Smooth muscle cell (in vitro differentiated cells): ENCODE results near the gene TCERG1L. TPM values are rescaled to one million over a fixed set of nuclear protein-coding genes. Genes with fewer than 3 reads are reported as not detected.

Source experiments
- DNase-seq: peaks from one replicate; lab custom pipeline; 2025; ENCODE audit not compliant: unreplicated experiment; lab: John Stamatoyannopoulos, UW
- H2AFZ ChIP-seq: fragments of 200-600 bp; sonication (generic); 2 replicates; pipeline ENCODE4 v1.6.0; 2016; ENCODE audit warnings: antibody characterized with exemption, low read depth, mild to moderate bottlenecking
- H3F3A ChIP-seq: fragments of 200-600 bp; sonication (generic); 2 replicates; pipeline ENCODE4 v1.6.0; 2017; ENCODE audit warnings: antibody characterized with exemption, low read depth
- H3K27ac ChIP-seq: fragments of 200-600 bp; sonication (generic); 2 replicates; pipeline ENCODE4 v1.5.1; 2016; ENCODE audit warnings: low read depth, mild to moderate bottlenecking
- H3K27me3 ChIP-seq: fragments of 200-600 bp; sonication (generic); 2 replicates; pipeline ENCODE4 v1.6.1; 2016; ENCODE audit warnings: low read depth, mild to moderate bottlenecking
- H3K36me3 ChIP-seq: fragments of 200-600 bp; sonication (generic); 2 replicates; pipeline ENCODE4 v1.5.1; 2016; ENCODE audit warnings: low read depth
- H3K4me1 ChIP-seq: fragments of 200-600 bp; sonication (generic); 2 replicates; pipeline ENCODE4 v1.5.1; 2016; ENCODE audit warnings: low read depth
- H3K4me2 ChIP-seq: fragments of 200-600 bp; sonication (generic); 2 replicates; pipeline ENCODE4 v1.6.0; 2016; ENCODE audit warnings: mild to moderate bottlenecking
- H3K4me3 ChIP-seq: fragments of 200-600 bp; sonication (generic); 2 replicates; pipeline ENCODE4 v1.5.1; 2016; ENCODE audit warnings: mild to moderate bottlenecking
- H3K79me2 ChIP-seq: fragments of 200-600 bp; sonication (generic); 2 replicates; pipeline ENCODE4 v1.6.0; 2016; ENCODE audit warnings: low read depth, mild to moderate bottlenecking
- H3K9ac ChIP-seq: fragments of 200-600 bp; sonication (generic); 2 replicates; pipeline ENCODE4 v1.6.0; 2016; ENCODE audit warnings: low read depth
- H3K9me3 ChIP-seq: fragments of 200-600 bp; sonication (generic); replicated peaks from 2 replicates; pipeline ENCODE4 v1.5.1; 2016; ENCODE audit warnings: low read depth
- H4K20me1 ChIP-seq: fragments of 200-600 bp; sonication (generic); 2 replicates; pipeline ENCODE4 v1.6.0; 2016; ENCODE audit warnings: low read depth
- WGBS: methylation state at CpG from one replicate; pipeline ENCODE4 v1.1.7; 2016; ENCODE audit warnings: low lambda C conversion rate; 5-methylcytosine and 5-hydroxymethylcytosine counted together
- polyA plus RNA-seq: library from polyadenylated mRNA; unstranded; fragments of >200 nt; fragmentation: Nextera tagmentation; extraction: Ambion mirVana; gene quantifications from 2 replicates; pipeline ENCODE4 v1.2.1, GENCODE V29; 2016
- total RNA-seq: library from RNA; depleted of rRNA; stranded (reverse); fragments of >200 nt; gene quantifications from 2 replicates; pipeline ENCODE4 v1.2.3, GENCODE V29; 2014
- TF ChIP-seq, protein P1 (sequence below): fragments of 200-600 bp; sonication (generic); IDR thresholded peaks from 2 replicates; pipeline ENCODE4 v1.5.1; 2017; ENCODE audit warnings: borderline replicate concordance, mild to moderate bottlenecking, antibody characterized with exemption; ENCODE audit not compliant: insufficient read depth, poor library complexity, severe bottlenecking

Gene TCERG1L
- total and polyA plus RNA-seq, 2 experiments from 2014 or later: not detected

DNA sequence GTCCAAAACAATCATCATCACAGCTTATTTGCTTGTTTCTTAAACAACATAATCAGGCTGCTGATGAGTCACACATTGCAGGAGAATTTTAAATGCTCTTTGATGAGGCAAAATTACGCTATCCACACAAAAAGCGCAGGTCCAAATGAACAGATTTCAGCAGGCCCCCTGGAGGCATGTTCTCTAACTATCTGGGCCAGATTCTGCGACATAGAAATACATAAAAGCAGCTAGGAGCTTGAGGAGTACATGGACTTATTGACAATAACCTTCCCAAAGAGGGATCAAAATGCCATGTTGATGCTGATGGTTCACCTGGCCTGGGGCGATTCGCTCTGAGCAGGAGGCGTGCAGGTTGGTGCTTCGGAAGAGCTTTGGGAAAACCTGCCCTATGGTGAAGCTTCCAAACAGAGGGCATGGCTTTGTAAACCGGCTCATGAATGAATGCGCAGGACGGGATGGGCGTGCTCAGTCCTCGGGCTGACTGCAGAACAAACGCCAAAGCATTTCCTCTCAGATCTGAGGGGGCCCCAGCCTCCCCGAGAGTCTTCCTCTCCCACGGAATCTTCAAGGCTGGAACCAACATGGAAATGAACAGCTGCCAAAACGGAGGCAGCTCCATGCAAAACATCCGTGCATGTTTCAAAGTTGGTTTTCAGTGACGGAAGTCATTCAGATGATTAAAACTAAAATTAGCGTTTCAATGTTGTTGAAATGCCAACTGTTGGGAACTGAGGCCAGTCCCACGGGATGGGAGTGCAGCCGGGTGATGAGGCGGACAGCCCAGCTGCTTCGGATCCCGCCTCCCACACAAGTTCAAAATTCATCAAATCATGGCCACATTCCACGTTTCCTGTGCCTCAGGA, 179.6 kb downstream of the TCERG1L start:
- no peak for DNase-seq
- Histone ChIP-seq H3K4me2 (no peak overlapping the region), H2AFZ (no peak overlapping the region), H3K4me3 (no peak overlapping the region), H3K4me1 (peaks cover 2% of the 10 kb centered on the region), H3F3A (no peaks in the 10 kb centered on the region), H3K27ac (no peak overlapping the region), H4K20me1 (no peaks in the 10 kb centered on the region), H3K79me2 (no peaks in the 10 kb centered on the region), H3K9me3 (no peaks in the 10 kb centered on the region), H3K27me3 (no peaks in the 10 kb centered on the region), H3K36me3 (no peaks in the 10 kb centered on the region), H3K9ac (no peak overlapping the region)
- 88% methylated on average over 25 of the region's 25 CpGs for WGBS
- TF ChIP-seq, protein P1, sequence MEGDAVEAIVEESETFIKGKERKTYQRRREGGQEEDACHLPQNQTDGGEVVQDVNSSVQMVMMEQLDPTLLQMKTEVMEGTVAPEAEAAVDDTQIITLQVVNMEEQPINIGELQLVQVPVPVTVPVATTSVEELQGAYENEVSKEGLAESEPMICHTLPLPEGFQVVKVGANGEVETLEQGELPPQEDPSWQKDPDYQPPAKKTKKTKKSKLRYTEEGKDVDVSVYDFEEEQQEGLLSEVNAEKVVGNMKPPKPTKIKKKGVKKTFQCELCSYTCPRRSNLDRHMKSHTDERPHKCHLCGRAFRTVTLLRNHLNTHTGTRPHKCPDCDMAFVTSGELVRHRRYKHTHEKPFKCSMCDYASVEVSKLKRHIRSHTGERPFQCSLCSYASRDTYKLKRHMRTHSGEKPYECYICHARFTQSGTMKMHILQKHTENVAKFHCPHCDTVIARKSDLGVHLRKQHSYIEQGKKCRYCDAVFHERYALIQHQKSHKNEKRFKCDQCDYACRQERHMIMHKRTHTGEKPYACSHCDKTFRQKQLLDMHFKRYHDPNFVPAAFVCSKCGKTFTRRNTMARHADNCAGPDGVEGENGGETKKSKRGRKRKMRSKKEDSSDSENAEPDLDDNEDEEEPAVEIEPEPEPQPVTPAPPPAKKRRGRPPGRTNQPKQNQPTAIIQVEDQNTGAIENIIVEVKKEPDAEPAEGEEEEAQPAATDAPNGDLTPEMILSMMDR: no peak

DNA sequence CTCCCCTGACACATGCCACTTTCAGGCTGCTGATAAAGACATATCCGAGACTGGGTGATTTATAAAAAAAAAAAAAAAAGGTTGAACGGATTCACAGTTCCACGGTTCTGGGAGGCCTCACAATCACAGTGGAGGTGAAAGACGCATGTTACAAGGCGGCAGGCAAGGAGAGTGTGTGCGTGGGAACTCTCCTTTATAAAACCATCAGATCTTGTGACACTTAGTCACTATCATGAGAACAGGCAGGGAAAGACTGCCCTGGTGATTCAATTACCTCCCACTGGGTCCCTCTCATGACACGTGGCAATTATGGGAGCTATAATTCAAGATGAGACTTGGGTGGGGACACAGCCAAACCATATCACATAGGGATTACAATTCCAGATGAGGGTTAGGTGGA, 181.5 kb downstream of the TCERG1L start:
- peaks cover 6% of the 10 kb centered on the region for H3K4me1 ChIP-seq
- WGBS: 90% methylated on average over 7 of the region's 7 CpGs

DNA sequence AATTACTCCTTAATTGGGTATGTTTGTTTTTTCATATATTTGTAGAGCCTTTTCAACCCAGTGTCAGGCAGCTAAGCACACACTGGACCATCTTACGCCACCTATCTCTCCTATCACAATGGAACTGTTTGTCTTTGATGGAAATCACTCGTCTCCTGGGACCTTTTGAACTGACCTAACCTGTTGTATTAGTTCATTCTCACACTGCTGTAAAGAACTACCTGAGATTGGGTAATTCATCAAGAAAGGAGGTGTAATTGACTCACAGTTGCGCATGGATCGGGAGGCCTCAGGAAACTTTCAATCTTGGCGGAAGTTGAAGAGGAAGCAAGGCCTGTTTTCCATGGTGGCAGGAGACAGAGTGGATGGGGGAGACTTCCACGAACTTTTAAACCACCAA, 182.0 kb downstream of the TCERG1L start:
- WGBS: 69% methylated on average over 6 of the region's 6 CpGs
- peaks cover 6% of the 10 kb centered on the region for H3K4me1 ChIP-seq
- no peak overlapping the region for H3K9ac ChIP-seq
- H3K27me3 ChIP-seq: no peaks in the 10 kb centered on the region
- H3K4me3 ChIP-seq: no peak overlapping the region
- H3F3A ChIP-seq: no peaks in the 10 kb centered on the region
- H3K27ac ChIP-seq: no peak overlapping the region
- TF ChIP-seq, protein P1: no peak
- no peaks in the 10 kb centered on the region for H3K36me3 ChIP-seq
- no peaks in the 10 kb centered on the region for H4K20me1 ChIP-seq
- DNase-seq: no peak
- no peak overlapping the region for H3K4me2 ChIP-seq
- no peaks in the 10 kb centered on the region for H3K79me2 ChIP-seq
- H2AFZ ChIP-seq: no peak overlapping the region
- no peaks in the 10 kb centered on the region for H3K9me3 ChIP-seq

More for the DNA sequence above, 181.5 kb downstream of the TCERG1L start:
- DNase-seq: no peak
- Histone ChIP-seq H3K79me2 (no peaks in the 10 kb centered on the region), H3K4me2 (no peak overlapping the region), H3K9ac (no peak overlapping the region), H3K36me3 (no peaks in the 10 kb centered on the region), H4K20me1 (no peaks in the 10 kb centered on the region), H3K9me3 (no peaks in the 10 kb centered on the region), H3K27ac (no peak overlapping the region), H3F3A (no peaks in the 10 kb centered on the region), H3K27me3 (no peaks in the 10 kb centered on the region), H3K4me3 (no peak overlapping the region), H2AFZ (no peak overlapping the region)
- TF ChIP-seq, protein P1: no peak

DNA sequence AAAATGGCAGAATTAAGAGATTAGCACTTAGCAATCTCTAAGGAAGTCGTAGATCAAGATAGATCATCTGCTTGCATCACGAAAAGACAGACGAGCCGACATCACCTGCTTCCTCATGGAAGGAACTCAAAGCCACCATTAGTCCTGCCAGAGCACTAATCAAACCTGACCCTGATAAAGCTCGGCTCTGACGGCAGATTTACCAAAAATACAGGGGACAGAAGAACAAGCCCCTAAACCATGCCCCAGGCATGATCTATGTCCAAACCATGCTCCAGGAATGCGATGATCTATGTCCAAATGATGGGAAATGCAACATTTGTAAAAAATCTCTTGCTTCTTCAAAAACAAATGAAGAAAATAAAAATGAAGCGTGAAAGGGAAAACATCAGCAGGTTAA, 182.8 kb downstream of the TCERG1L start:
- H3K9ac ChIP-seq: no peak overlapping the region
- H3K79me2 ChIP-seq: no peaks in the 10 kb centered on the region
- no peaks in the 10 kb centered on the region for H3K9me3 ChIP-seq
- H3K27me3 ChIP-seq: no peaks in the 10 kb centered on the region
- H3K36me3 ChIP-seq: no peaks in the 10 kb centered on the region
- H3K27ac ChIP-seq: no peak overlapping the region
- 70% methylated on average over 8 of the region's 8 CpGs for WGBS
- H3K4me2 ChIP-seq: no peak overlapping the region
- TF ChIP-seq, protein P1: no peak
- no peaks in the 10 kb centered on the region for H4K20me1 ChIP-seq
- H3K4me3 ChIP-seq: no peak overlapping the region
- H2AFZ ChIP-seq: no peak overlapping the region
- DNase-seq: no peak
- H3F3A ChIP-seq: no peaks in the 10 kb centered on the region
- H3K4me1 ChIP-seq: peaks cover 6% of the 10 kb centered on the region
